Putamen (tissue), 1 donor: ENCODE data around the gene CTPS2.
"Not testable (repeated sequence)": the region's sequence is repeated elsewhere in the genome, so short reads cannot be mapped to it uniquely, and the experiment has no call there.

Source experiments
- DNase-seq: peaks from one replicate; pipeline ENCODE4 v3.0.0-alpha.2; 2016; ENCODE audit warnings: low spot score

Gene CTPS2, protein sequence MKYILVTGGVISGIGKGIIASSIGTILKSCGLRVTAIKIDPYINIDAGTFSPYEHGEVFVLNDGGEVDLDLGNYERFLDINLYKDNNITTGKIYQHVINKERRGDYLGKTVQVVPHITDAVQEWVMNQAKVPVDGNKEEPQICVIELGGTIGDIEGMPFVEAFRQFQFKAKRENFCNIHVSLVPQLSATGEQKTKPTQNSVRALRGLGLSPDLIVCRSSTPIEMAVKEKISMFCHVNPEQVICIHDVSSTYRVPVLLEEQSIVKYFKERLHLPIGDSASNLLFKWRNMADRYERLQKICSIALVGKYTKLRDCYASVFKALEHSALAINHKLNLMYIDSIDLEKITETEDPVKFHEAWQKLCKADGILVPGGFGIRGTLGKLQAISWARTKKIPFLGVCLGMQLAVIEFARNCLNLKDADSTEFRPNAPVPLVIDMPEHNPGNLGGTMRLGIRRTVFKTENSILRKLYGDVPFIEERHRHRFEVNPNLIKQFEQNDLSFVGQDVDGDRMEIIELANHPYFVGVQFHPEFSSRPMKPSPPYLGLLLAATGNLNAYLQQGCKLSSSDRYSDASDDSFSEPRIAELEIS

DNA sequence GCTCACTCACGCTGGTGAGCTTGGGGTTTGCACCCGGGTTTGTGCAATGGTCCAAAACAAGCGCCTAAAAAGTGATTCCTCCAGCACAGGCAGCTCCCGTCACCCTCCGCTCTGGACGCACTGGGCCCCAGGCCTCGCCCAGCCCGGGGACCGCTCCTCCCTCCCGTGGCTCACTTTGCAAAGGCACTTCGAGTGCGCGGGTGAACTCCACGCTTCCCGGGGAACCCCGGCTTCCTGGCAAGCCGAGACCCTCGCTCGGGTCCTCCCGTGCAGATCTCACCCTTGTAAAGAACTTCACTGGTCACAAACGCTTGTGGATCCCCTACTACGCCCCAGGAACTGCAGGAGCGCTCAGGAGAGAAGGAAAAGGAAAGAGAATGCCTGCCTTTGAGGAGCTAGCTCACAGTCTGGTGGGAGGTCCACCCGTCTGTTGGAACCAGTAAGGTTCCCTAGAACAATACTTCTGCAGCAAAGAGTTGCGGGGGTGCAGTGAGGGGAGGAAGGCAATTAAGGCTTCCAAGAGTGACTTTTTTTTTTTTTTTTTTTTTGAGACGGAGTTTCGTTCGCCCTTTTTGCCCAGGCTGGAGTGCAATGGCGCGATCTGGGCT lies at the start of gene CTPS2:
TSS of gene CTPS2 (minus strand) at position 122 of the 608 bp plus-strand sequence. CDS start 9,767 bp downstream, outside the sequence.
- DNase-seq, result peak; percentile 41

DNA sequence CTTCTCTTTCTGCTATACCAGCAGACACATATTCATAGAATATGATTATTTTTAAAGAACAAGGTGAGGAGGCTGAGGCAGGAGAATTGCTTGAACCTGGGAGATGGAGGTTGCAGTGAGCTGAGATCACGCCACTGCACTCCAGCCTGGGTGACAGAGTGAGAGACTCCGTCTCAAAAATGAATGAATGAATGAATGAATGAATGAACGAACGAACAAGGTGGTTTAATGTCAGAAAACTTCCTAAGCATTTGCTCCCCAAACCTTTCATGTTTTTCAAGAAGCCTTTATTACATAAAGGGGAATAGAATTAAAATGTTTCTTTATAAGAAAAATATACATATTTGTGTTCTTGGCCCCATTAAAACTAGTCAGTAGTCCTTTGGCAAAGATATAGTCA lies 49.0 kb upstream of the CTPS2 start:
- DNase-seq, result not testable (repeated sequence)

DNA sequence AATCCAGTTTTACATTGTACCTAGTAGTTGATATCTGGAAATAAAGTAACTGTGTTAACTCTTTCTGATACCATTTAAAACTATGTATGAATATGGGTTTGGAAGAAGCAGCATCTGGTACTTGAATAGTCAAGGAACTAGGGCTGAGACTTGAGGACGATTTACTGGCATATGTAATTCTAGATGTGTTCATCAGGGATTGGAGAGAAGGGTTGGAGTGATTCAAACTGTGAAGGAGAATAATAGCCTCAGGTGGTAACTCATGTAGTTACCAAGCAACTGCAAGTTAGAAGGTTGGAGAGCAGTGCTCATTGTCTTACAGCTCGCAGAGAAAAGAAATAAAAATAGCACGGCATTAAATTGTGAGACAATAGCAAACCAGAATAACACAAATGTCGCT lies 44.3 kb upstream of the CTPS2 start:
- no peak for DNase-seq

DNA sequence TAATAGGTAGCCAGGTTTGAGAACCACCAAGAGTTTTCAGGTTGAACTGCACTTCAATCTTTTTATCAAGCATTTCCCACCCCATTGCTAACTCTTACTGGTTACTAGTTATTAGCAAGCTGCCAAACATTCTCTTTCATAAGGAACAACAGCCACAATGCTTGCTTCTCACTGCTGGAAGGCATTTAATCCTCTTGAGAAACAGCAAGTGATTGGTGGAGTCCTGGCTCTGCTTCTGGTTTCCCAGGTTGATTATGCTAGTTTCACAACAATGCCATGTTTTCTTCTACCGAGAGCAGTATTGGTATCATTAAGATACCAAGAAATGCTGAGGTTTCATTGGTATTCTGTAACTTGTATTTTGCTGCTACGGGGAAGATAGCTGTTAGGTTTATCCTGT lies 41.5 kb upstream of the CTPS2 start:
- no peak for DNase-seq

DNA sequence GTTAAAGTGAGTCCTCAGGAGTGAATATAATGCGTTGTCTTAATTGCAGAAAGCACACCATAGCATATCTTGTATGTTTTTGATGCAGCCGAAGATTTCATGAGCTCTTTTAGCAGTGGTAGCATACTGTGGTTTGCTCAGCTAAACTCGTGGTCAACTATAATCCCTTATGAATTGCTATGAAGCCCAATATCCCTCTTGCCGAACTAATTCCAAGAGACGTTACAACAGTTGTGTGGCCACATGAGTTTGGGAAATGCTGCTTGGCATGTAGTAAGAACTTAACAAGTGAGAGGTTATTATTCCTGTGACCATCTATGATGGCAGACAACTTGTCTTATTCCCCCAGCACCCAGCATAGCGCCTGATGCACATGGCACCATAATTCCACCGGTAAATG lies 37.7 kb upstream of the CTPS2 start:
- no peak for DNase-seq

DNA sequence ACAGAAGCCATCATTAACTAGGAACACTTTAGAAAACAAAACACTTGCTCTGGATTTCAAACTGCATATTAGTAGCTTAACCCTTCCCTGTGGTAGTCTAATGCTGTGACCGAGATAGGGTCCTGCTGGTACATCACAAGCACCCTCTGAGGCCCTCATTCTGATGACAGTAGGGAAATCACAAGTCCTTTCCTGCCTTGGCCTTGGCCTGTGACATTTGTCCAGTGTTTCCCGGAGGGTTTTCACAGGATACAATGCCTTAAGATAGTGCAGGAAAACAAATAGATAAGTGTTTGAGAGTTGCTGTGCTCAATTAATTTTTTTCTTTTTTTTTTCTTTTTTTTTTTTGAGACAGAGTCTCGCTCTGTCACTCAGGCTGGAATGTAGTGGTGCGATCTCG lies 36.0 kb upstream of the CTPS2 start:
- no peak for DNase-seq

DNA sequence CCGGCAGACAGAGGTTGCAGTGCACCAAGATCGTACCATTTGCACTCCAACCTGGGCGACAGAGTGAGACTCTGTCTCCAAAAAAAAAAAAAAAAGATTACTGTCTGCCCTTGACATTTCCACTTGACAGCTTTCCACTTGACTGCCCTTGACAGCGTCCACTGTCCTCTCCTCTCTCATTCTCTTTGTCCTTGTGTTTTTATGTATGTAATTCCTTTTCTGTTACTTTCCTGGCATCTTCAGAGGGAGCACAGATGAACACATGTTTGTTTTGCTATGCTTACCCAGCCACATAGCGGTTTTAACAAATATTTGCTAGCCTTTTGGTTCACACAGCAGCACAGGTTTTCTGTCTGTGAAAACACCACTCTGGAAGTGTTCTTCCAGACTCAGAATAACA lies 33.2 kb upstream of the CTPS2 start:
- no peak for DNase-seq

DNA sequence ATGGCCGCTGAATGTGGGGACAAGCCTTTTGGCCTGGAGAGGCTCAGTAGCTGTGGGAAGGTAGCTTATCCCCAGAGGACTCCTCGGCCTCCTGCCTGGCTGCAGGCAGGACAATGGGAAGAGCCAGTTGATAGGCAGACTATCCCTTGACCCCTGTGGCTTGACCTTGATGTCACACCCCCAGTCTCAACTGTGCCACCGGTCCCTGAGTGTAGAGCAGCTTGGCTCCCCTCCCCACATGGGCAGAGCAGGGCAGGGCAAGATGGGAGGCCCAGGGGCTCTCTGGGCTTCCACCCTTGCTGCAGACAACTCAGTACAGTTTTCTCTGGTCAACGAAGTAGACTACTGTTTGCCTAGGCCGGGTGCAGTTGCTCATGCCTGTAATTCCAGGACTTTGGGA lies 32.6 kb upstream of the CTPS2 start:
- no peak for DNase-seq

DNA sequence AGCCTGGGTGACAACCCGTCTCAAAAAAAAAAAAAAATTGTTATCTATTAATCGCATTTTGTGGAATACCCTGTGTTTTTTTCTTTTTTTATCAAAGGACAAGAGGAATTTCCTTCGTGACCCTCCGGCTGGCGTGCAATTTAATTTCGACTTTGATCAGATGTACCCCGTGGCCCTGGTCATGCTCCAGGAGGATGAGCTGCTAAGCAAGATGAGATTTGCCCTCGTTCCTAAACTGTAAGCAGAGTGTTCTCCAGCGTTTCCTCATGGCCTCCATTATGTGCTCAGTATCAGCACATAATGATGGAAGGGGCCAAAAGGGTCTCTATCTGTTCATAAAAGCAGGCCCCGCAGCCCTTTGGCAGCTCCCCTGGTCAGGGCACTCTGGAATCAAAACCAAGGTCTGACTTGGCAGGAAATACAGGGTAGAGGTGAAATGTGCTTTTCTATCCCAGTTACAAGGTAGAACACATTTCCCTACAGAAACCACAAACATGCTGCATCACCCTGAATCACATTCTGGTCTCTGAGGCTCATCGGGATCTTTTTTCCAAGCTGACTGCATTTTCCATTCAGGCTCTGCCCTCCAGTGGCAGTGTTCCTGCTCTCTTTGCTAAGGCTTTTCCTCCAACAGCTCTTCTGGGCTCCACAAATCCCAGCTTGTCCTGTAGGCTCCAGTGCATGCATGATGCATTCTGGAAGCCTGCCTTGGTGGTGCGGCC lies 31.3 kb upstream of the CTPS2 start:
- DNase-seq, result no peak

DNA sequence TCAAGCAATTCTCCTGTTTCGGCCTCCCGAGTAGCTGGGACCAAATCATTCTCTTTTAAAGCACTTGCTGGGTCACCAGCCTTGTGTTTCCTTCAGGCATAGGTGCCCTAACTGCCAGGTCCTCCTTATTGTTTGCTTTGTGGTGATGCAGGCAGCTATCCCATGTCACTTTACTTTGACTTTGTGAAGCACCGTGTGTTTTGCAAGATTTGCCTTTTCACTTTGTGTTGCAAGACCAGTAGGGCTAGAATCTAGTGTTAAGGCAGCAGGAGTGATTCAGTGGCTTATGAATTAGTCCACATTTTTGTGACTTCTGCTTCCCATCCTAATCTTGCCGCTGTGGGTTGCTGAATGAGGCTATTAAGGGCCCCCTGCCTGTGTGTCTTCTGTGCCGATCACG lies 27.1 kb upstream of the CTPS2 start:
- no peak for DNase-seq

DNA sequence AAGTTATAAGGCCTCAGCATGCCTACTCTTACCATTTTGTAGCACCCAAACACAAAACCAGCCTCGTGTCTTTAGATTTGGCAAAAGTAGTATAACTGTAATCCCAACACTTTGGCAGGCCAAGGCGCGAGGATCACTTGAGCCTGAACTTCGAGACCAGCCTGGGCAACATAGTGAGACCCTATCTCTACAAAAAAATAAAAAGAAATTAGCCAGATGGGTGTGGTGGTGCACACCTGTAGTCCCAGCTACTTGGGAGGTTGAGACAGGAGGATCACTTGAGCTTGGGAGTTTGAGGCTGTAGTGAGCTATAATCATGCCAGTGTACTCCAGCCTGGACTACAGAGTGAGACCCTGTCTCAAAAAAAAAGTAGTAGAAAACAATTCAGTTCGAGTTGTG lies 24.6 kb upstream of the CTPS2 start:
- DNase-seq, result no peak

DNA sequence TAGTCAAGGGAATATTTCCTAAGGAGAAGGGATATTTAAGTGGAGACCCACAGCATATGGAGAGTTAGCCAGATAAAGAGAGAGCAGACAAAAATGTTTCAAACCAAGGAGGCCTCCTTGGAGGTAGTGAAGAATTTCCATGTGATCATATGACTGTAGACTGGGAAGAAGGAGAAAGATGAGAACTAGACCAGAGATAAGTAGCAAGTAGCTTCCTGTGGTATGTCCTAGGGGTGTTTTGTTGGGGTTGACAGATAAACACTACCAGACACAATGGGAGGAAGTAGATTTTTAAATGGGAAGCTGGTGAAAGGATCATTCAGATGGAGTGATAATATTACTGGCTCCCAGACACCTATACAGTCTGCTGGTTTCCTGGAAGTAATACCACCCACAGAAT lies 20.5 kb upstream of the CTPS2 start:
- DNase-seq, result no peak

DNA sequence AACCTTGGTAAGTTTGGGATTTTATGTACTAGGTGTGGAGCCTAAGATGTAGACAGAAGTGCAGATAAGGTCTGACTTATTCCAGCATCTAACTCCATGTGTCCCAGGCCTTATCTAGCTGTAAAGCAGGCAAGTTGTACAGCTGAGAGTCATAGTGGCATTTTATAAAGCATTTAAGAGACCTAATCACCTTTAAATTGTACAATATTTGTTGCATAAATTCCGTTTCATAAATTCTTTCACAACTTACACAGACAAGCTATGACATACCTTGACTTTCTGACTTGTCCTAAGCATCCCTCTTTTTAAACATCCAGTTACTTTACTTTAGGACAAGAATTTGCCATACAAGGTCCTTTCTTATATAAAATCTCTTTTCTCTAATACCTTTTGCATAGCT lies 18.0 kb upstream of the CTPS2 start:
- DNase-seq, result no peak

DNA sequence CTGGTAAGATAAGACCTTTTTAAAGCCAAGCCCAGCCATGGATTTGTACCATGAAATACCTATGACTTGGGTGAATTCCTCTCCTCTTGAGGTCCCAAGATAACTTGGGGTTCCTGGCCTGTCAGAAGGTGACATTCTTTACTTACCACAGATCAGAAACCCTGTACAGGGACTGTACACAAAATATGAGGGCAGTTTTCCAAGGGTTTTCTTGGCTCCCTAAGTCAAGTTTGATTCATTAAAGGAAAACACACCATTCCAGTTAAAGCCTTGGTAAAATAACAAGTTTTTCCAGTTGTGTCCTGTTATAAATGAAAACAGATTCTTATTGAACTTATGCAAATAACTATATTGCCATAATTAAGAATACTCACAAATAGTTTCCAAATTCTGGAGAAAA lies 15.2 kb upstream of the CTPS2 start:
- DNase-seq, result no peak

DNA sequence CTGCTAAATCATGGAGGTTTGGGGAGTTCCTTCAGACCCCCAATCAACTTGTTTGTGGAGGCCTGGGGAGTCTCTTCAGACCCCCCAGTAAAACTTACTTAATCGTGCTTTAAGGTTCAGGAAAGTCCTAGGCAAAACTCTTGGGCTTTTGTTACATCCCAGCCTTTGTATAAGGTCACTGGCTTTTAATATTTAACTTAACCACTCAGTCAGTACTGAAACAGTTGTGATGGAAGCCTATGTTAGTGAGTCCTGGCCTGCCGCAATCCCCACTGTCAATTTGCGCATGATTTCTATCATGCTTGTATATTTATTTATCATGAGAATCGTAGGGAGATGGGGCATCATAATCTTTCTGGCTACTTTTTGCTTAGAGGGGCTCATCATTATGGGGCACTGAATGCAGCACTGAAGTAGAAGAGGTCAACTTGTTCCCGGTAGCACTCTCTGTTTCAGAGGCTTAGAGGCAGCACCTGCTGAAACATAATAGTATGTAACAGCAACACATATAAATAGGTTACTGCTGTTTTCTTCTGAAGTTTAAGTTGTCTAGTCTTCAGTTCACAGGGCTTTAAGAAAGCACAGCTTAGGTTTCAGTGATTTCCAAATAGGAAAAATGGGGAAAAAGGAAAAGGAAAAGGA lies 14.0 kb upstream of the CTPS2 start:
- not testable (repeated sequence) for DNase-seq

DNA sequence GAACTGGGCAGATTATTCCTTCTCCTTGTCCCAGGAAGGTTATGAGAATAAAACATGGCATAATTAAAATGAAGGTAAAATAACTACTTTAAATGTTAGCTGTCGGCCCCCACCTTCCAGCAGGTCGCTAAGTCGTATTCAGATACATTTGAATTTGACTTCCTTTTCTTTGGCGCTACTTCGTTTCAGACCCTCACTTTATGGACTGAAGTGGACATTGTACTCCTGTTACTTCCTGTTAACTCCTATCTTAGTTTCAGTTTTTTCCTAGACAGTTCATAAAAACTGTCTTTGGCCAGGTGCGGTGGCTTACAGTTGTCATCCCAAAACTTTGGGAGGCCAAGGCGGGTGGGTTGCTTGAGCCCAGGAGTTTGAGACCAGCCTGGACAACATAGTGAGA lies 12.6 kb upstream of the CTPS2 start:
- no peak for DNase-seq

DNA sequence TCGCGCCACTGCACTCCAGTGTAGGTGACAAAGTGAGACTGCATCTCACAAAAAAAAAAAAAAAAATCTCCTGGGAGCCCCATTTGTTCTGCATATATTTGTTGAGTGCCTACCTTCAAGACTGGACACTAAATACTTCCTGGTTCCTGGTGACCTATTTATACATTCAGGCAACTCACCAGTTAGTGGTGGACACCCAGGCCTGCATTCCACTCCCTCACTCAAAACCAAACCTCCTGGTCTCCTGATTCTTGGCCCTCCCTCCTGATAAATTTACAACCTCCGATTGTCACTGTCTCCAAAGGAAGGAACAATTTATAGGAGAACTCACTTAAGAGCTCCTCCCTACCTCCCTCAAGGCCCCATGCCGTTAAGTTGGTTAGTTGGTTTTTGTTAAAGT lies 10.0 kb upstream of the CTPS2 start:
- no peak for DNase-seq

DNA sequence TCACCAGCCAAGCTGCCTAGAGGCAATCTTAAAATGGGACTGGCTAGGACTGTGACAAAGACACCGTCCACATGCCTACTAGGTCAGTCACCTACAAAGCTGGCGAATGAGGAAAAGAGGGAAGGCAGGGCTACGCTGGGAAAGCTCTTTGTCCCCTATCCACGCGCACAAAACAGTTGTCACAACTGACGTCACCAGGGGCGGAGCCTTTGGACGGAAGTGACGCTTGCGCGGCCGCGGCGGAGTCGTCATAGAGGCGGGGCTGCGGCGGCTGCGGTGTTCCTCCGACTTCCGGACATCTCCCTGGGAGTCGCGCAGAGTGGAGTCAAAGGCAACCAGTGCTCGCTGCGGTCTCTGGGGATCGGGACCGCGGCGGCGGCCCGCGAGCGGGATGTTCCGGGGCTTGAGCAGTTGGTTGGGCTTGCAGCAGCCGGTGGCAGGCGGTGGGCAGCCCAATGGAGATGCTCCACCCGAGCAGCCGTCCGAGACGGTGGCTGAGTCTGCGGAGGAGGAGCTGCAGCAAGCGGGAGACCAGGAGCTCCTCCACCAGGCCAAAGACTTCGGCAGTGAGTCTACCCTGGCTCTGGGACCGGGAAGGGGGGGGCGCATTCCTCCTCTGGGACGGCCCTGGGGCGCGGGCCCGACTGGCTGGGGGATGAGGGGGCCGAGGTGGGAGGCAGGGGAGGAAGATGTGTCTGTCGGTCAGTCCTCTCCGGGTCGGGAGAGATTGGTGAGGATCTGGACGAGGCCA lies 7.0 kb upstream of the CTPS2 start, which contains the start of gene SYAP1:
TSS of gene SYAP1 (plus strand) at position 279 of the 751 bp plus-strand sequence. CDS start at position 392, 113 bp downstream.
- peak; percentile 92 for DNase-seq

DNA sequence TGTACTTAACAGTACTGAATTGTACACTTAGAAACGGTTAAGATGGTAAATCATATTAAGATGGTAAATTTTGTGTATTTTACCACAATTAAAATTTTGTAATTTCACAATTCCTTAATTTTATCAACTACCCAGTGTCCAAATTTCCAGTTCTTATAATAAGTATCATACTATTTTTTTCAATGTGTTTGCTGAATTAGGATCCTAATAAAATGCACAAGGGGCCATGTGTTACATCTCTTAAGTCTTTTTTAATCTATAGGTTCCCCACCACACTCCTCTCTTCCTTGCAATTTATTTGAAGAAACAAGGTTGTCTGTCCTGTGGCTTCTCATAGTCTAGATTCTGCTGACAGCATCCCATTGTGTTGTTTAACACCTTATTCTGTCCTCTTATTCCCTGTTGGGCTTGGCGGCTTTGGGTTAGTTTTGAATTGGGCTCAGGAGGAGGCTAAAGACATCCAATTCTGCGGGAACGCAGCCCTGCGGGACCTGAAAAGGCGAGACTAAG lies 6.4 kb upstream of the CTPS2 start:
- DNase-seq, result no peak

DNA sequence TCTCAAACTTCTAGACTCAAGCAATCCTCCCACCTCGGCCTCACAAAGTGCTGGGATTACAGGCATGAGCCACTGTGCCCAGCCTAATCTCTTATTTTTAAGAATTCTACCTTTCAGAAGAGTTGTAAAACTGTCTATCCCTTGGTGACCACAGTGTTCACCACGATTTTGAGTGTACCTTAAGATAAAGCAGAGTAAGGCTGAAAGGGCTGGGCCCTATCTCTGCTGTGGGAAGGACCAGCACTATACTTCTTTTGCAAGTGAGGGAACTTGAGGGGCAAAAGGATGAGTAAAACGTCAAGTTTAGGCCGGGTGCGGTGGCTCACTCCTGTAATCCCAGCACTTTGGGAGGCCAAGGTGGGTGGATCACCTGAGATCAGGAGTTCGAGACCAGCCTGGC lies 4.0 kb upstream of the CTPS2 start:
- DNase-seq, result not testable (repeated sequence)

DNA sequence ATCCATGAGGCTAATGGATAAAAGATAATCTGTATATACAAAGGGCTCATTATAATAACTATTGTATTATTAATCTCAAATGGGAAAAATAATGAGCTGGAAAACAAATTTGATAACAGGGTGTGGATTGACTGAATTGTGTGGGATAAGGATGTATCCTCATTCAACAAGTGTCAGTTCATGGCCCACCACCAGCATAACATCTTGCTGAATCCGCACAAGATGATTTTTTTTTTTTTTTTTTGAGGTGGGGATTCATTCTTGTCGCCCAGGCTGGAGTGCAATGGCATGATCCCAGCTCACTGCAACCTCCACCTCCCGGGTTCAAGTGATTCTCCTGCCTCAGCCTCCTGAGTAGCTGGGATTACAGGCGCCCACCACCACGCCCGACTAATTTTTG lies 3.2 kb upstream of the CTPS2 start:
- not testable (repeated sequence) for DNase-seq
